Ascending aorta (tissue), 2 donors: Measurements from ENCODE around the gene URB1. TPM values are rescaled to one million over a fixed set of nuclear protein-coding genes. Genes with fewer than 3 reads are reported as not detected.

Source experiments
- DNase-seq, 2 donors: peaks; one replicate each; pipeline ENCODE4 v3.0.0-alpha.2; 2019; ENCODE audit warnings: low spot score in 2 of 2
- H3K27ac ChIP-seq, 2 donors: fragments of 200-600 bp; sonication (generic); one replicate each; pipeline ENCODE4 v1.5.1; 2016 to 2017; ENCODE audit warnings: mild to moderate bottlenecking in 1 of 2
- H3K27me3 ChIP-seq: fragments of 200-600 bp; sonication (generic); one replicate; pipeline ENCODE4 v1.5.1; 2017
- H3K36me3 ChIP-seq, 2 donors: fragments of 200-600 bp; sonication (generic); one replicate each; pipeline ENCODE4 v1.5.1; 2016
- H3K4me1 ChIP-seq, 2 donors: fragments of 200-600 bp; sonication (generic); one replicate each; pipeline ENCODE4 v1.5.1; 2016 to 2017; ENCODE audit warnings: mild to moderate bottlenecking in 1 of 2
- H3K4me3 ChIP-seq, 2 donors: fragments of 200-600 bp; sonication (generic); one replicate each; pipeline ENCODE4 v1.5.1; 2016 to 2017; ENCODE audit warnings: mild to moderate bottlenecking in 1 of 2
- H3K9me3 ChIP-seq, 2 donors: fragments of 200-600 bp; sonication (generic); one replicate each; pipeline ENCODE4 v1.5.1; 2016
- intact Hi-C: fragments of 100-400 bp; cut with DNase I; formaldehyde crosslinking; loops from one replicate; pipeline ENCODE4 v1.15.1; 2023
- total RNA-seq: library from RNA; depleted of rRNA; stranded (reverse); fragments of >200 nt; gene quantifications from one replicate; pipeline ENCODE4 v1.1.0, GENCODE V29; 2016
- TF ChIP-seq, protein P1 (sequence below), 3 experiments: fragments of 200-600 bp in 2 of 3; fragments of 450-650 bp in 1 of 3; sonication (generic) in 2 of 3; IDR thresholded peaks; one replicate each; pipeline ENCODE4 v1.5.1; 2016 to 2019; ENCODE audit warnings: antibody characterized with exemption in 3 of 3, mild to moderate bottlenecking in 1 of 3, moderate library complexity in 1 of 3

The URB1 gene
- total RNA-seq, 1 donor from 2014 or later = 35.4 TPM

DNA sequence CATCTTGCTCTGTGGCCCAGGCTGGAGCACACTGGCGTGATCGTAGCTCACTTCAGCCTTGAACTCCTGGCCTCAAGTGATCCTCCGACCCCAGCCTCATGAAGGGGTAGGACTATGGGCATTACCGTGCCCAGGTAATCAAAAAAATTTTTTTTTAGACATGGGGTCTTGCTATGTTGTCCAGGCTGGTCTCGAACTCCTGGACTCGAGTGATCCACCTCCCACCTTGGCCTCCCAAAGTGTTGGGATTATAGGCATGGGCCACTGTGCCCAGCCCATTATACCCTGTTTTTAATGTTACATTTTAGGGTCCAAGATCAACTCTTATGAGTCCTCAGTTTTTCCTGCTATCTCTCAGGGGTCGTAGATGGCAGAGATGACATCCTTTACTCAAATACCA is 87.8 kb downstream of the URB1 start:
- H3K36me3 ChIP-seq = peaks cover 9 to 34% of the 10 kb centered on the region in 2 donors
- H3K9me3 ChIP-seq = no peaks in the 10 kb centered on the region
- H3K4me3 ChIP-seq = no peak overlapping the region
- DNase-seq = no peak
- no peaks in the 10 kb centered on the region for H3K27me3 ChIP-seq
- no peak overlapping the region for H3K27ac ChIP-seq
- intact Hi-C loops = no loop called here
- H3K4me1 ChIP-seq = no peaks in the 10 kb centered on the region
- TF ChIP-seq, protein P1, sequence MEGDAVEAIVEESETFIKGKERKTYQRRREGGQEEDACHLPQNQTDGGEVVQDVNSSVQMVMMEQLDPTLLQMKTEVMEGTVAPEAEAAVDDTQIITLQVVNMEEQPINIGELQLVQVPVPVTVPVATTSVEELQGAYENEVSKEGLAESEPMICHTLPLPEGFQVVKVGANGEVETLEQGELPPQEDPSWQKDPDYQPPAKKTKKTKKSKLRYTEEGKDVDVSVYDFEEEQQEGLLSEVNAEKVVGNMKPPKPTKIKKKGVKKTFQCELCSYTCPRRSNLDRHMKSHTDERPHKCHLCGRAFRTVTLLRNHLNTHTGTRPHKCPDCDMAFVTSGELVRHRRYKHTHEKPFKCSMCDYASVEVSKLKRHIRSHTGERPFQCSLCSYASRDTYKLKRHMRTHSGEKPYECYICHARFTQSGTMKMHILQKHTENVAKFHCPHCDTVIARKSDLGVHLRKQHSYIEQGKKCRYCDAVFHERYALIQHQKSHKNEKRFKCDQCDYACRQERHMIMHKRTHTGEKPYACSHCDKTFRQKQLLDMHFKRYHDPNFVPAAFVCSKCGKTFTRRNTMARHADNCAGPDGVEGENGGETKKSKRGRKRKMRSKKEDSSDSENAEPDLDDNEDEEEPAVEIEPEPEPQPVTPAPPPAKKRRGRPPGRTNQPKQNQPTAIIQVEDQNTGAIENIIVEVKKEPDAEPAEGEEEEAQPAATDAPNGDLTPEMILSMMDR (IDR thresholded peaks at IDR 0.05) = no peak

DNA sequence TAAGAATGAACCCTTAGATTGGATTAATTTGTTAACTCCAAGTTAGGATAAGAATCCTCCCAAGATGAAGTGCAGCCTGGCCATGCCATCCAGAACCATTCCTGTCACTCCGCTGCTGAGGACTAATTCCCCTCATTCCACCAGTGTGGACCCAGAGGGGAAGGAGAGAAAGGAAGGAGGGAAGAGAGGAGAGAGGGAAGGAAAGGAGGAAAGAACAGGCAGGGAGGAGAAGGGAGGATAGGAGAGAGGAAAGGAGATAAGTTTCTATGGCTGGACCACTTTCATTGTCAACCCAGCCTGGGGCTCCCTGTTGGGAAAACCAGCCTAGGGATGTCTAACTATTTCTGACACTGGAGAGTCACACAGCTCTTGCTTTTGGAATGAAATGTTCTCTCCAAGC is 89.4 kb downstream of the URB1 start:
- TF ChIP-seq, protein P1 (IDR thresholded peaks at IDR 0.05) = no peak
- no peaks in the 10 kb centered on the region for H3K27me3 ChIP-seq
- intact Hi-C loops = no loop called here
- H3K36me3 ChIP-seq = peaks cover 3 to 26% of the 10 kb centered on the region in 2 donors
- H3K27ac ChIP-seq = no peak overlapping the region
- DNase-seq = no peak
- H3K4me1 ChIP-seq = no peaks in the 10 kb centered on the region
- no peak overlapping the region for H3K4me3 ChIP-seq
- H3K9me3 ChIP-seq = no peaks in the 10 kb centered on the region

DNA sequence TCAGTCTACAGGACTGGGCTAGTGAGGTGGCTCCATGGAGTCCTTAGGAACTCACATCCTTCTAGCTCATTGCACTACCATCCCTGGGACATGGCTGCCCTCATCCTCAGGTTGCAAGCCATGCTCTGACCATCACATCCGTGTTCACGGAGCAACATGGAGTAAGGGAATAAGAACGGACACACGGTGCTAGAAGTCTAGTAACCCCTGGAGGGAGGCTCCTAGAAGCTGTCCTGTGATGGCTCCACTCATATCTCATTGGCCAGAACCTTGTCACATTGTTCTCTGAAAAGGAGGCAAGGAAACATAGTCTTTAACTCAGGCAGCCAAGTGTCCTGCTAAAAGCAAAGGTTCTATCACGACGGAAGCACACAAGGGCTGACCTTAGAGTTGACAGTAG is 90.3 kb downstream of the URB1 start:
- H3K4me1 ChIP-seq = no peaks in the 10 kb centered on the region
- H3K27me3 ChIP-seq = no peaks in the 10 kb centered on the region
- H3K4me3 ChIP-seq = no peak overlapping the region
- no peak for DNase-seq
- H3K36me3 ChIP-seq = peaks cover 0 to 19% of the 10 kb centered on the region in 2 donors
- intact Hi-C loops = no loop called here
- H3K27ac ChIP-seq = no peak overlapping the region
- TF ChIP-seq, protein P1 (IDR thresholded peaks at IDR 0.05) = no peak
- H3K9me3 ChIP-seq = no peaks in the 10 kb centered on the region

DNA sequence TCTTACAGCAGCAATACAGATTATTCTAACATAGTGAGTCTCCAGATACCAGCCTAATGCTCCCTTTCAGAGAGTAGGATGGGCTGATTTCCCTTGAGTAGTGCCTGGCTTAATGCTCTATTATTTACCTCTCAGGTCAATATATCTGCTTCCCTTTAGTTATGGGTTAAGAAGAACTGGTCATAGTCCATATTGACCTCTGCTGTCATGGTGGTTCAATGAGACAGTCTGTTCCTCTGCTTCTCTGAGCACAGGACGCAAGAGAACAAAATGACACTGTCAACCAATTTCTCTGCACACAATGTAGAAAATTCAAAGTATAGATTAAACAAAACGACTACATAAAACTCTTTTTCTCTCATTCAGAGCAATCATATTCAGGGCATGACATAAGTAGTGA is 91.2 kb downstream of the URB1 start:
- intact Hi-C loops = no loop called here
- H3K27ac ChIP-seq = no peak overlapping the region
- peaks cover 0 to 10% of the 10 kb centered on the region in 2 donors for H3K36me3 ChIP-seq
- H3K27me3 ChIP-seq = no peaks in the 10 kb centered on the region
- H3K4me1 ChIP-seq = no peaks in the 10 kb centered on the region
- H3K9me3 ChIP-seq = no peaks in the 10 kb centered on the region
- TF ChIP-seq, protein P1 (IDR thresholded peaks at IDR 0.05) = no peak
- no peak for DNase-seq
- H3K4me3 ChIP-seq = no peak overlapping the region

DNA sequence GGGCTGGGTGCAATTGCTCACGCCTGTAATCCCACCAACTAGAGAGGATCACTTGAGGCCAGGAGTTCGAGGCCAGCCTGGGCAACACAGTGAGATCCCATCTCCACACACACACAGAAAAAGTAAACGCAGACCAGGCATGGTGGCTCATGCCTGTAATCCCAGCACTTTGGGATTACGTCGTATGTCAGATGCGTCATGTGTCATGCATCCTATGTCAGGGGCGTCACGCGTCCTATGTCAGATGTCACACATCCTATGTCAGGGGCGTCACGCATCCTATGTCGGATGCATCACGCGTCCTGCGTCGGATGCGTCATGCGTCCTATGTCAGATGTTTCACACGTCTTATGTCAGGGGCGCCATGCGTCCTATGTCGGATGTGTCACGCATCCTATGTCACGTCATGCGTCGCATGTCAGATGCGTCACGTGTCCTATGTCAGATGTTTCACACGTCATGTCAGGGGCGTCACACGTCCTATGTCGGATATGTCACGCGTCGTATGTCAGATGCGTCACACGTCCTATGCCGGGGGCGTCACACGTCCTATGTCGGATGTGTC is 92.6 kb downstream of the URB1 start:
- Histone ChIP-seq H3K4me3 (no peak overlapping the region), H3K9me3 (no peaks in the 10 kb centered on the region), H3K4me1 (no peaks in the 10 kb centered on the region), H3K27ac (no peak overlapping the region), H3K36me3 (peaks cover 0 to 3% of the 10 kb centered on the region in 2 donors), H3K27me3 (no peaks in the 10 kb centered on the region)
- no peak for DNase-seq
- intact Hi-C loops = no loop called here
- TF ChIP-seq, protein P1 (IDR thresholded peaks at IDR 0.05) = no peak

DNA sequence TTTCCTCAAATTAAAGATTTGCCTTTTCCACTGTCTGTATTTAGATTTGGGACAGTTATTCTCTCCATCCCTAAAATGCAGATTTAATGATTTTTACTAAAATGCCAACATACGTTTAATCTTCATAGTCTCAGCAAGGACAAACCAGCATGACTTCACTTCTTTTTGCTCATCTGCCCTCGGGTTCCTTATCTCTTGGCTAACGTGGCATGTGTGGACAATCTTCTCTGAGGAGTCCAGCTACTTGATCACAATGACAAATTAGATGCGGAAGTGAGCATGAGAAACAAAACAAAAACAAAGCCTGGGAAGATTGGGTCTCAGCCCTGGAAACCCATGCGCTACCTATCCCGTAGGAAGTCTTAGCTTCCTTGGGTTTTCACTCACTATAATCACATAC is 93.1 kb downstream of the URB1 start:
- intact Hi-C loops = no loop called here
- H3K27ac ChIP-seq = no peak overlapping the region

More for the DNA sequence above, 93.1 kb downstream of the URB1 start:
- no peak overlapping the region for H3K4me3 ChIP-seq
- H3K9me3 ChIP-seq = no peaks in the 10 kb centered on the region
- H3K4me1 ChIP-seq = no peaks in the 10 kb centered on the region
- TF ChIP-seq, protein P1 (IDR thresholded peaks at IDR 0.05) = no peak
- DNase-seq = no peak
- peaks cover 0 to 3% of the 10 kb centered on the region in 2 donors for H3K36me3 ChIP-seq
- no peaks in the 10 kb centered on the region for H3K27me3 ChIP-seq
